Transverse colon (tissue), 4 donors: ENCODE results near the gene RECK.

Experiments
- CTCF ChIP-seq, 5 experiments: fragments of 200-600 bp in 3 of 5; fragments of 450-650 bp in 2 of 5; sonication (generic) in 3 of 5; IDR thresholded peaks; 1 replicate in 2 of 5; 2 replicates in 3 of 5; pipeline ENCODE4 v1.5.1; 2016 to 2017; ENCODE audit warnings: antibody characterized with exemption in 5 of 5, inconsistent platforms in 3 of 5, mild to moderate bottlenecking in 2 of 5, moderate library complexity in 1 of 5
- POLR2AphosphoS5 ChIP-seq, 3 donors: sonication (generic); formaldehyde crosslinking; IDR thresholded peaks; one replicate each; pipeline ENCODE4 v1.6.1; 2016; ENCODE audit warnings: antibody characterized with exemption in 3 of 3

GRCh38 chr9:36144309-36145232 lies 107.9 kb downstream of the RECK start:
- no peak for TF ChIP-seq CTCF (IDR thresholded peaks at IDR 0.05)
- TF ChIP-seq POLR2AphosphoS5 (IDR thresholded peaks at IDR 0.05), result no peak
